GM18861 (cell line): ENCODE measurements around the gene PCDHA8.
"Not testable (repeated sequence)": the region's sequence is repeated elsewhere in the genome, so short reads cannot be mapped to it uniquely, and the experiment has no call there.

ENCODE experiments used
- ATAC-seq: cut with Tn5 transposase; IDR thresholded peaks from one replicate; pipeline ENCODE4 v1.9.1; 2021; ENCODE audit not compliant: unreplicated experiment

The PCDHA8 gene

GRCh38 chr5:140840978-140841962 is at the start of gene PCDHA8:
Gene PCDHA8, plus strand, starts transcription at chr5:140841187. Its CDS starts 135 bp downstream, at chr5:140841322.
- no peak for ATAC-seq

GRCh38 chr5:140794595-140795258 is 46.3 kb upstream of the PCDHA8 start, which contains the start of gene PCDHA2:
Gene PCDHA2, plus strand, starts transcription at chr5:140794852.
- no peak for ATAC-seq

- ATAC-seq, result no peak
These were observed 45.7 kb upstream of the PCDHA8 start for GRCh38 chr5:140795259-140795641.

- not testable (repeated sequence) for ATAC-seq
These were observed 44.8 kb upstream of the PCDHA8 start for GRCh38 chr5:140796072-140796717.

GRCh38 chr5:140796718-140797095 is 44.3 kb upstream of the PCDHA8 start:
- ATAC-seq, result no peak

- ATAC-seq, result no peak
These were observed 40.0 kb upstream of the PCDHA8 start, which contains the start of gene PCDHA3 for GRCh38 chr5:140800816-140801493. Gene PCDHA3, plus strand, starts transcription at chr5:140801057.

- no peak for ATAC-seq
These were observed 39.5 kb upstream of the PCDHA8 start for GRCh38 chr5:140801494-140801841.

GRCh38 chr5:140802381-140802780 is 38.6 kb upstream of the PCDHA8 start:
- ATAC-seq, result not testable (repeated sequence)

GRCh38 chr5:140802781-140803271 is 38.2 kb upstream of the PCDHA8 start:
- no peak for ATAC-seq

- ATAC-seq, result no peak
These were observed 33.9 kb upstream of the PCDHA8 start, which contains the start of gene PCDHA4 for GRCh38 chr5:140806834-140807775. Gene PCDHA4, plus strand, starts transcription at chr5:140807068.

GRCh38 chr5:140808241-140808888 is 32.6 kb upstream of the PCDHA8 start:
- not testable (repeated sequence) for ATAC-seq

GRCh38 chr5:140808889-140809291 is 32.1 kb upstream of the PCDHA8 start:
- ATAC-seq, result no peak

GRCh38 chr5:140821375-140822280 is 19.4 kb upstream of the PCDHA8 start, which contains the start of gene PCDHA5:
Gene PCDHA5, plus strand, starts transcription at chr5:140821613.
- no peak for ATAC-seq

GRCh38 chr5:140822281-140822629 is 18.7 kb upstream of the PCDHA8 start:
- no peak for ATAC-seq

- not testable (repeated sequence) for ATAC-seq
These were observed 18.0 kb upstream of the PCDHA8 start for GRCh38 chr5:140822969-140823368.

GRCh38 chr5:140823475-140823874 is 17.5 kb upstream of the PCDHA8 start:
- no peak for ATAC-seq

GRCh38 chr5:140827704-140828361 is 13.2 kb upstream of the PCDHA8 start, which contains the start of gene PCDHA6:
Gene PCDHA6, plus strand, starts transcription at chr5:140827960. Its CDS starts 132 bp downstream, at chr5:140828092.
- ATAC-seq, result no peak
